Measurements from ENCODE around the gene NEURL1.

Gene NEURL1

DNA sequence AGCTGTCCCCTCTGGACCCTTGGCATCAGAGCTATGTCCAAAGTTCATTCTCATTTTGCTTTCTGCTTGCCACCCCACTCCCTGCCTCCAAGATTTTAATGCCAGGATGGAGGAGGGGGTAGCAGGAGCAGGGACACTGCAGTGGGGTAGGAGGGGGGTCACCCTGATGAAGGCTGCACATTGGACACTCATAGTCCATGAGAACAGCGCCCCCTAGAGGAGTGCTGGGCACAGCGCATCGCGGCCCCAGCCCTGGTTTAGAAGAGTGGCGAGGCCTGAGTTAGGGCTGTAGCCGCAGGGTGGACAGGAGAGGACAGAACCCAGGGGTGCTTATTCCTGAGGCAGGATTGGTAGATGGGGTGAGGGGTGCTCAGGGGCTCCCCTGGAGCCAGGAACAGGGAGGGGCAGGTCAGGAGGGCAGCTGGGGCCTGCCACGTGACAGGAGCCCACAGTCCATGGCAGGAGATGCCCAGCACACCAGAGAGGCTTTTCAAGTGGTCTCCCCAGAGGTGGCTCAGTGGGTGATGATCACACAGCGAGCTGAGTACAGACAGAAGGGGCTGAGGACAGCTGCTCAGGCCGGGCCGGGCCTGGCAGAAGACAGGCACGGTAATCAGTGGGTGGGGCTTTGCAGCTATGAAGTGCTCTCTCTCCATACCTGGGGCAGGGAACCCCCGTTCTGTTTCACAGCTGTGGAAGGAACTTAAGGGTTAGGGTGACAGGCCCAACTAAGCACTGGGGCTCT lies 71.4 kb downstream of the NEURL1 start:
- no peak for FAIRE-seq

DNA sequence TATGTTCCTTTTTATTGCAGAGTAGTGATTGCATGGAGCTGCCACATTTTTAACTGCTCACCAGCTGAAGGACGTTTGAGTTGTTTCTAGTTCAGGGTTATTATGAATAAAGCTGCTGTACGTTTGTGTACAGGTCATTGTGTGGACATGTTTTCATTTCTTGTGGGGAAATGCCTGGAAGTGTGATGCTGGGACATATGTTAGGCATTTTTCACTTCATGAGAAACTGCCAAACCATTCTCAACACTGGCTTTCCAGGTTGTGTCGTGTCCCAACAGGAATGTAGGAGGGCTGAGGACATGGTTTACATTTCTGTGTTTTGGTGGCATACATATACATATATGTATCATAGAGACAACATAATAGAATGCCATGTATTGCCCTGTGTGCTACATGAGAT lies 73.0 kb downstream of the NEURL1 start:
- no peak for FAIRE-seq

DNA sequence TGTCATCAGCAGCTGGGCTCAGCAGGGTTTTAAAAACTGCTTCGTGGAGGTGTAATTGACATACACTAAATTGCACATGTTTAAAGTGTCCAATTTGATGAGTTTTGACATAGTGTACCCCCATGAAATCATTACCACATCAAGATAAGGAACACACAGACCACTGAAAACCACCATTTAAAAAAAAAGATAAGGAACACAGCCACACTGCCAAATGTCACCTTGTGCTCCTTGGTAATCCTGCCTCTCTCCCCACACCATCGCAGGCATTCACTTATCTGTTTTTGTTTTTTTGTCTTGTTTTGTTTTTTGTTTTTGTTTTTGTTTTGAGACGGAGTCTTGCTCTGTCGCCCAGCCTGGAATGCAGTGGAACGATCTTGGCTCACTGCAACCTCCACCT lies 75.0 kb downstream of the NEURL1 start:
- no peak for FAIRE-seq

DNA sequence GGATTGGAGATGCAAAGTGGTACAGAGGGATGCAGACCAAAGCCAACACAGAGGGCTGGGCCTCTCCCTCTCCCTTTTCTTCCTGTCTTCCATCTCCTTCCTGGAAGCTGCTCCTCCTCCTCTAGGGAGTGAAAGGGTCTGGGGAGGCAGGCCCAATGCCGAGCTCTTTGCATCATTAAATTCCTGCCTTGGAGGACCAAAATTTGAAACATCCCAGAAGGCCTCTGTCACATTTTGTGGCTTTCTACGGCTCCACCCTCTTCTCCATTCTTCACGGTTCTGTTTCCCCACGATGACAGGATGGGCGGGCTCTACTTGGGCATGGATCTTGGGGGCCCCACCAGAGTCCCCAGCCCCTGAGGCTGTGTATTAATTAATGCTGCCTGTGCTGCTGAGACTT lies 76.4 kb downstream of the NEURL1 start:
- FAIRE-seq: no peak

DNA sequence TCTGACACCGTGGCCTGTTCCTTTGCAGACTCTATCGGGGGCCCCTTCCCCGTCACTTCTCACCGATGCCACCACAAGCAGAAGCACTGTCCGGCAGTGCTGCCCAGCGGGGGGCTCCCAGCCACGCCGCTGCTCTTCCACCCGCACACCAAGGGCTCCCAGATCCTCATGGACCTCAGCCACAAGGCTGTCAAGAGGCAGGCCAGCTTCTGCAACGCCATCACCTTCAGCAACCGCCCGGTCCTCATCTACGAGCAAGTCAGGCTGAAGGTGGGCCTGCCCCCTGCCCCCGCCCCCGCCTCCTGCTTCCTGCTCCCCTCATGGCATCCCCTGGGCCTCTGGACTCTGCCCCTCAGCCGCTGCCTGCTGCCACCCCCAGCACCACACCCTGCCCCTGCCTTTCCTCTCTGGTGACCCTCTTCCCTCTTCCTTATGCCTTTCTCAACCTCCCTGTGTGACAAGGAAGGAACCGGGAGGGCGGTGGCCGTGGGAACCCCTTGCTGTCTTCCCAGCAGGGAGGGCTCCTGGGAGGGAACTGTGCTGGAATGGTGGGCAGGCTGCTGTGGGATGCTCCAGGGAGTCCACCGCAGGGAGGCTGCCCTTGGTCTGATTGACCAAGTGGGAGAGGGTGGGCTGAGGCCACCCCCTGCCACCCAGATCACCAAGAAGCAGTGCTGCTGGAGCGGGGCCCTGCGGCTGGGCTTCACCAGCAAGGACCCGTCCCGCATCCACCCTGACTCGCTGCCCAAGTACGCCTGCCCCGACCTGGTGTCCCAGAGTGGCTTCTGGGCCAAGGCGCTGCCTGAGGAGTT lies 77.5 kb downstream of the NEURL1 start:
- FAIRE-seq: no peak

DNA sequence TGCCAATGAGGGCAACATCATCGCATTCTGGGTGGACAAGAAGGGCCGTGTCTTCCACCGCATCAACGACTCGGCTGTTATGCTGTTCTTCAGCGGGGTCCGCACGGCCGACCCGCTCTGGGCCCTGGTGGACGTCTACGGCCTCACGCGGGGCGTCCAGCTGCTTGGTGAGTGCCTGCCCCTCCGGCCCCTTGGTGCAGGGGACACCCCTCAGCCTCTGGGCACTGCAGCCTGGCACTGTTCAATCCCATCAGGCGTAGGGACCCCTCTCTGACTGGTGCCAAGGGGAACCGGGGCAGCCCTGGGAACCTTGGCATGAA lies 78.1 kb downstream of the NEURL1 start:
- no peak for FAIRE-seq

DNA sequence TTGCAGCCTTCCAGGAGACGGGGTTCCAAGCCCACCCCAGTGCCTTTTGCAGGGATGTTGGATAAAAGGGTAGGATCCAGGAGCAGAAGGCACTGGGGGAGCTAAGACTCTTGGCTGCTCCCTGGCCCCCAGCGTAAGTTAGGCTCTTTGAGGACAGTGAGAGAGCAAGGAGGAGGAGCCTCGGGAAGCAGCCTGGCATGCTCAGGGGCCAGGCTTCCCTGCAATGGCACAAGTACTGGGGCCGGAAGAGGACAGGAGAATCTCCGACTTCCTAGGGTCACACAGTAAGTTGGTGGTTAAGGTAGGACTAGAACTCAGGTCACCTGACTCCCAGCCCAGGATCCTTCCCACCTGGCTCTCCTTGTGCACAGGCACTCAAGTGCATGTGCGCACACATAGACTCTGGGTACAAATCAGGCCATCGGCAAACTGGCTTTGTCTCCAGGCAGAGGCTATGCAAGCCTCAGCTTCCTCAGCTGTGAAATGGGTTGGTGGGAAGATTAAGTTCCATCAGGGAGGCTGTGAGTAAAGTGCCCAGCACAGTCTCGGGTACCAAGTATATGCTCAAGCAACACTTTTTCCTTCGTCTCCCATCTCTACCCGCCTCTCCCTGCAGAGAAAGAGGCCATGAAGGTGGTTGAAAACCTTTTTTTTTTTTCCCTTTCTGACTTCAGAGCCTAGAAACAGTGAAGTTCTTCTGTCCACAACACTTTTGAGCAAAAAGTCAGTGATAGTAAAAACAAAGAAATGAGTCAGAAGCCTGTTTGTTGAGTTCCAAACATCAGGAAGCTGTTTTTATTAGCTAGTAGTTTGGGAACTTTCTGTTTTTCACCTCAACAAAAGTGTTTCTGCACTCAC lies 79.1 kb downstream of the NEURL1 start:
- no peak for FAIRE-seq

DNA sequence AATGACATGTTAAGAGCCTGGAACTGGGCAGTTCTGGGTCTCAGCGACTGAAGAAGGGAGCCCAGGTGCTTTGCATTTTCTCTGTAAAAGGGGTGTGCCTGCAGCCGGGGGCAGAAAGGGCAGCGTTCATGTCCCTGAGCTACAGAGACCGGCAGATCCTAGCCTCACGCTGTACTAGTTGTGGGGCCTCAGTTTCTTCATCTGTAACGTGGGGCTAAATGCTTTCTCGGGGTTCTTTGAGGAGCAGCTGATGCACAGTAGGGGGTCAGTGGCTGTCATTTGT lies 79.6 kb downstream of the NEURL1 start:
- FAIRE-seq: no peak

DNA sequence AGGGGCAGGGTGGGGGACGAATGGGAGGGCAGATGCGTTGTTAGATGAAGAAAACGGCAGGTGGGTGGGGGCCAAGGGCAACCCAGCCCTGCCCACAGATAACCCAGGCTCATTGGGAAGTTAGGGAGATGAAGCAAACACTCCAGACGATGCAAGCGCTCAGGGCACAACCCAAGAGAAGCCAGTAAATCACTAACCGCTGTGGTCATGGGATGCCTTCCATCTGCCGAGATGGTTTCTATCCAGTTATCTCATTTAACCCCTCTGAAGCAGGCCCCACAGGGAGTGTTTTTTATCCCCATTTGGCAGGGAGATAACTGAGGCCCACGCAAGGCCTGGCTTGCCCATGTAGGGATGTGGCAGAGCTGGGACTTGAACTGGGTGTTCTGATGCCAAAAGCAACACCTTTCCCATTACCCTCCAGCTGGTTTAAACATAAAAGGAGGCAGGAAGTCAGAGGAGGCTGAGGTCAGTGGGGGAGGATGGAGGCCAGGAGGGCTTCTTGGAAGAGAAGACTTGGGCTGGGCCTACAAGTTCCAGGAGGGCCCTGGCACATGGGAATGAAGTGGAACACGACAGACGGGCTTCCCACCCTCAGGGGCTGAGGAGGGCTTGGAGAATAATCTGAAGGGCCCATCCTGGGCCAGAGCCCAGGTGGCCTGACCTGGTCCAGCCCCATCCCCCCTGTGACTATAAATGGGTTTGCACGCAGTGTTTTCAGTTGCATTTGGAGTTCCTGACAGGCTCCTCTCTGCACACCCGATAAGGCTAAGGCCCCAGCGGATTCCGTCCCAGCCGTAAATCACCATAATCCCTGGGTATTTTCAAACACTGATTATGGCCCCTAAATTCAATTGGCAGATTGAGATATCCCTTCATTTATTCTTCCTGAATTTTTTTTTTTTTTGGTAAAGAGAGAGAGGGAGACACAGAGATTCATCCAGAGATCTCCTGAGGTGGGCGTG lies 80.9 kb downstream of the NEURL1 start:
- no peak for FAIRE-seq

DNA sequence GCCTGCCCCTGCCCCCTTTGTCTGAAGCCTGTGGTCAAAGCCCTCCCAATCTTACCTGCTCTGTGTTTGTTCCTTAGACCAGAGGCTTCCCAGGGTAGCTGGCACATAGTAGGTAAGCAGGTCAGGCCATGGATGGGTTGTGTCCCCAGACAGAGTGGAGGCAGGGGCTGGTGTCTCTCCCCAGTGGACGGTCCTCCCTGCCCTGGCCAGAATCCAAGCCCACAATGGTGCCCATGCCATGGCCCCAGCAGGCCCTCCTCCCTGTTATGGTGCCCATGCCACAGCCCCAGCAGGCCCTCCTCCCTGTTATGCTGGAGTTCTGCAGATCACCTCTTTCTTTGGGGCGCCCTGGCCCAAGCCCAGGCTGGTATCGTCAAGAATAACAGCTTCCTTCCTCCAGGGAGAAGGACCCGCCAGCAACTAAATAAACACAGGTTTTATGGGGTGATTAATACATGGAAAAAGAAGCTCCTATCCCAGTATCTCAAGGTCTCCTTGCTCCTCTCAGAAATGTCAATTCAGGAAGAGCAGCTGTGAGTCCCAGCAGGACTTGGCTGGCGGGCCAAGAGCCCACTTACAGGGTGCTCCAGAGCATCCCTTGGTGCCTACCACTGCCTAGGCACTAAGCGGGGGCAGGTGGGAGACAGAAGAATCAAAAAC lies 82.0 kb downstream of the NEURL1 start:
- no peak for FAIRE-seq

DNA sequence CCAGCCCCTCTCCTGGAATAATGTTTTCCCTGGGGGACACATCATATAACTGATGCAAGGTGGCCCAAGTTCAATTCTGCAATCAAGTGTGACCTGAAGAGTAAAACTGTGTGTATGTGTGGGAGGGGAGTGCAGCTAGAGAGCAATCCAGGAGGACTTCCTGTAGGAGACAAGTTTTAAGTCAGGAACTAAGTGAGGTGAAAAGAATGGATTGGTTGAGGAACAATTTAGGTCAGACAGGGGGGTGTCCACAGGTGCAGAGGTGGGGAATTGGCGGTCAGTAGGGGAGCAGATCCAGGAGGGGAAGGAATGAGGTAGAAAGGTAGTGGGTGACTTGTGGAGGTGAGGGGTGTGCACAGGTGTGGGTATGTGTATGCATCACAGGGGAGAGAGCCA lies 82.6 kb downstream of the NEURL1 start:
- FAIRE-seq: no peak

DNA sequence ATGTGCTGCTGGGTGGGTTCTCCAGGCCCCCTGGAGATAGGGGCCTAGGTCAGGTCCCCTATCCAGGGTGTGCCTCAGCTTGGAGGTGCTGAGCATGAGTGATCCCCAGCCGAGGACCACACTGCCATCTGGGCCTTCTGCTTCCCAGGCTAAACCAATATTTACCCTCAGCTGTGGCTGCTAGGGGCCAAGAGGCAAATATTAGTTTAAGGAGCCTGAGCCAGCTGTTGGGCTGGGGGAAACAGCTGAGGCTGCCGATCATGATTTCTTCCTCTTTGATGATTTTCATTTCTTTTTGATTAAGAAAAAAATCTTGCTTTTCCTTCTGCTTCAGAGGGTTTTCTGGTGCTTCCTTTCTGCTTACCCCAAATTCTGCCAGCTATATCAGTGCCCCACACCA lies 83.4 kb downstream of the NEURL1 start:
- no peak for FAIRE-seq

DNA sequence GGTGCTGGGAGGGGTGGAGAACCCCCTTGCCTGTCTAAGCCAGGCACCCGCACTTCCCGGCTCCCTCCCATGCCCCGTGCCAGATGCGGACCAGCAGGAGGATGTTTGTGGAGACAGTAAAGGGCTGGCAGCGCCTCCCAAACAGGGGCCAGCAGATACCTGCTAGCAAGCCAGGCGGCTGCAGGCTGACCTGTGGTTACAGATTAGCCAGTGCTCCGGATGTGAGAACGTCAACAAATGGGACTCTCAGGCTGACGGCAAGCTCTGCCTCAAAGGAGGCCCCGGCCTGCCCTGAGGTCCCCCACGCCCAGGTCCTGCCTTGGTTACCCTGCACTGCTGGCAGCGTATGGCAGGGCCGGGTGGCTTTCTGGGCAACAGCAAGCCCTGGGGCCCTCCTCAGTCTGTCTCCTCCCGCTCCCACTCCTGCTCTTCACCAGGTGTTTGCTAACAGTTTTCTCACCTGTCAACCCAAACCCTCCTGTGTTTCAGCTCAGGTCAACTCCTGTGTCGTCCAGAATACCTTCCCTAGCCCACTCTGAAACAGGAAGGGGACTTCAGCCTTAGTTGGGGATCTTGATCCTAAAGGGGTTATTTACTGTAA lies 85.4 kb downstream of the NEURL1 start:
- no peak for FAIRE-seq

DNA sequence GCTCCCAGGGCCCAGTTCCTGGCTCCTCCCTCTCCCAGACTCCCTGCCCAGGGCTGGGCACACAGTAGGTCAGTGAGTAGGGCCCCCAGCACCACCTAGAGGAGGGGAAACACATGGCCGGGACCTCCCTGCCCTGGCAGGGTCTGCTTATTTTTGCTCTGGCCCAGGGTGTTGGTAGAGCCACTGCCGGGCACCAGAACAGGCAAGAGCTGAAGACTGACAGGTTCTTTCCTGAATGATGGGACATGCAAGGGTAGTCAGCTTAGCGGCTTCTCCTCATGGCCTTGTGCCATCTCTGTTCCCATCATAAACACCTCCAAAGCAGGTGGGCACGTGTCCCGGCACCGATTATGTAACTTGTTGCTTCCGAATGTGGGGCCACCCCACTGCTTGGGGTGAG lies 86.5 kb downstream of the NEURL1 start:
- FAIRE-seq: no peak

DNA sequence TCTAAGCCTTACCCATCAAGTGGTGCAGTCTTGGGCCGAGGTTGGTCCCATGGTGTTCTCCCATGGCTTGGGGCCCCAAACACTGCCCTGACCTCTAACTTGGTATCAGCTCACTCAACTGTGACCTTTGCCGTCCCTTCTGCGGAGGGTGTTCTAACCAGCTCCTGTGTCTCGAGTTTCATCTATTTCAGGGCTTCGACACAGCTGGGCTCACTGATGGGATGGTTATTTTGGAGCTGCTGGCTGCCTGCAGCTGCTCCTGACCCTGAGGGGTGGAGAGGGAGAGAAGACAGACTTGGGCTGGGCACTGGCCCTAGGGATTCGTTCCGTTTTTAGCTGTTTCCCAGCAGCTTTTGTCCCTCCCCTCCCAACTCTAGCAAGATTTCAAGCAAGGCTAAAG lies 86.9 kb downstream of the NEURL1 start:
- no peak for FAIRE-seq

DNA sequence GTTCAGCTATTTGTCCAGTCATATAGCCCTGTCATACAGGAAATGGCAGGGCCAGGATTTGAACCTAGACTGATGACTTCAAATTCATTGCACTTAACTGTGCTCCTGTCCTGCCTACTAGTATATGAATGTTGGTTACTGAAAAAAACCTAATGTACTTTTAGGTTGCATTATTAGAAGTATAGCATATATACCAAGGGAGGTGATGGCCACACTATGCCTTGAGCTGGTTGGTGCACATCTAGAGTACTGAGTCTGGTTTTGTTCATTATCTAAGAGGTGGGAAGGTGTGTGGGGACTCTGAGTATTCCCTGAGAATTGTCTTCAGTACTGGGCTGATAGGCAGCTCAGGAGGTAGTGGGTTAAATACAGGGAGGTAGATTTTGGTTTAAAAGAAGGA lies 88.0 kb downstream of the NEURL1 start:
- no peak for FAIRE-seq

DNA sequence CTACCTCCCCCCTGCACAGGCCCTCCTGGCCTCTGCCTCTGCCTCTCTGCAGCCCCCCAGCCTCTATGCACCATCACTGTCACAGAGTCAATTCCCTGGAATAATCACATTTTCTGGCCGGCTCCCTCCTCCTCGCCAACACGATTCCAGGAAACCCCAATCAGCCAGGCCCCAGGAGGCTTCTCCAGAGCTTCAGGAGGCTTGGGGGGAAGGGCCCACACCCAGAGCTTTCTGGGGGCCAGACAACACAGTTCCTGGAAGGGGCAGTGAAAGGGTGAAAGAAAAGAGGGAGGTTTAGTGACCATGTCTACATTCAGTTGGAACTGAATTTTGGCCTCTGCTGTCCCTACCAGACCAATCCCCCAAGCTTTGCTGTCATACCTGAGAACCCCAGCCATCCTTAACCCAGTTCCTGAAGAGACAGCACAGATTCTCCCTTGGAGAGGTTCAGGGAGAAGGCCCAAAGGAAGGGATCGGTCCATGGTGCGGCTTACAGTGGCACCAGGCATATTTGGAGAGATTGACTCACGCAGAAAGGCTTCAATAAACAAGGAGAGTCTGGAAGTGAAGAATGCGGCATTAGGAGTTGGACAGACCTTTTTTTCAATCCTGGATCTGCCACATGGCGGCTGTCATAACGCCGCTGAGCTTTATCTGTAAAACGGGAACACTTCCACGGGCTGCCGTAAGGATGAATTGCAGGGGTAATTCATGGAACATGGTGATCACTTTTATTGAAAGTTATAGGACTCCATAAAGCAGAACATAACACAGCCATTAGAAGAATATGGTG lies 89.0 kb downstream of the NEURL1 start:
- no peak for FAIRE-seq

DNA sequence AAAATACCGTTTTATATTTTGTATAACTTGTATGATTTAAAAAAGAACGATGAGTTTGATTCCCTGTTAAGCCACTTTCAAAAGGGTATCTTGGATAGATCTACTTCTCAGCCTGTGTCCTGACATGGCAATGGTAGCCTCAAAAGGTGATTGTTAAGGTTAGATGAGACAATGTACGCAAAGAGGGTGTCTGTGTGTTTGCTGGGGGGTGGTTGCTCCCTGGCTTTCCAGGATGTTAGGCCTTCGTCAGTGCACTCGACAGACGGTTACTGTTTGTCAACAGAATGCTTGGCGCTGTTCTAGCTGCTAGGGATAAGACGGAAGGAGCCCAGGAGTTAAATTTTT lies 90.3 kb downstream of the NEURL1 start:
- FAIRE-seq: no peak

DNA sequence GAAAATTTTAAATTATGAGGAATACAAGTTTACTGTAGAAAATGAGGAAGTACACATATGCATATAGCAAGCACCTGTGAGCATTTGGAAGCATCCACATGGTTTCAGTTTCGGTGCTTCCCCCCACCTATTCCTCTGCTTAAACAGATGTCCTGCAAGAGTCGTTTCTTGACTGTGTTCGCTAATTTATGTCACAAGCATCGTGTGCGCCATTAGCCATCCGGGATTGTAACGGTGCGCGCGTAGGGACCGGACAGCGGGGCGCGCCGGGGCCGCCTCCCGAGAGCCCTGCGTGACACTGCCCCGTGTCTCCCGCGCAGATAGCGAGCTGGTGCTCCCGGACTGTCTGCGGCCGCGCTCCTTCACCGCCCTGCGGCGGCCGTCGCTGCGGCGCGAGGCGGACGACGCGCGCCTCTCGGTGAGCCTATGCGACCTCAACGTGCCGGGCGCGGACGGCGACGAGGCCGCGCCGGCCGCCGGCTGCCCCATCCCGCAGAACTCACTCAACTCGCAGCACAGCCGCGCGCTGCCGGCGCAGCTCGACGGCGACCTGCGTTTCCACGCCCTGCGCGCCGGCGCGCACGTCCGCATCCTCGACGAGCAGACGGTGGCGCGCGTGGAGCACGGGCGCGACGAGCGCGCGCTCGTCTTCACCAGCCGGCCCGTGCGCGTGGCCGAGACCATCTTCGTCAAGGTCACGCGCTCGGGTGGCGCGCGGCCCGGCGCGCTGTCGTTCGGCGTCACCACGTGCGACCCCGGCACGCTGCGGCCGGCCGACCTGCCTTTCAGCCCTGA lies 90.9 kb downstream of the NEURL1 start:
- FAIRE-seq: no peak

DNA sequence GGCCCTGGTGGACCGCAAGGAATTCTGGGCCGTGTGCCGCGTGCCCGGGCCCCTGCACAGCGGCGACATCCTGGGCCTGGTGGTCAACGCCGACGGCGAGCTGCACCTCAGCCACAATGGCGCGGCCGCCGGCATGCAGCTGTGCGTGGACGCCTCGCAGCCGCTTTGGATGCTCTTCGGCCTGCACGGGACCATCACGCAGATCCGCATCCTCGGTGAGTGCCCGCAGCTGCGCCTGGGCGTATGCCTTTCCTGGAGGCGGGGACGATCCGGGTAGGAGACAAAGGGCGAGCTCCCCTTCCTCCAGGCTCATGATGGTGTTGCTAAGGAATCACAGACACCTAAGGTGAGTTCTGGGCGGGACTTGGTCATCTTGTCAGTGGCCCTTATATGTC lies 91.5 kb downstream of the NEURL1 start:
- FAIRE-seq: no peak

Measured in colon (tissue), 2 donors.